ENCODE measurements around the gene OSGIN1. TPM values are rescaled to one million over a fixed set of nuclear protein-coding genes. Genes with fewer than 3 reads are reported as not detected.

Gene OSGIN1
- total and polyA plus RNA-seq, 2 donors (not counting 1 experiment from before 2014, with no cell fraction given): 0.85 to 1.8 TPM

GRCh38 chr16:84001726-84002125 lies 48.7 kb downstream of the OSGIN1 start:
- no peak for TF ChIP-seq CTCF (IDR thresholded peaks at IDR 0.05)
- TF ChIP-seq EZH2 (IDR thresholded peaks at IDR 0.05; ENCODE audit: borderline replicate concordance, insufficient read depth, low read depth, low read length, poor library complexity, severe bottlenecking): no peak
- no peaks in the 10 kb centered on the region for H3K9me3 Mint-ChIP-seq (ENCODE audit: insufficient read depth)
- Histone ChIP-seq H3K36me3 (replicated peaks in 1 of 2; ENCODE audit: control extremely low read depth in 1 of 2, control insufficient read depth in 1 of 2, extremely low read depth in 1 of 2, insufficient read depth in 2 of 2, low read length in 1 of 2) (no peaks in the 10 kb centered on the region), H2AFZ (ENCODE audit: insufficient read depth, low read depth, low read length, poor library complexity, severe bottlenecking) (no peak overlapping the region), H3K9ac (ENCODE audit: low read length) (no peak overlapping the region), H3K4me3 (ENCODE audit: control extremely low read depth in 1 of 5, extremely low read depth in 1 of 5, insufficient read depth in 1 of 5, low read depth in 2 of 5, low read length in 4 of 5) (no peak overlapping the region), H4K20me1 (ENCODE audit: control insufficient read depth, insufficient read depth, low read length, poor library complexity, severe bottlenecking) (no peaks in the 10 kb centered on the region), H3K79me2 (ENCODE audit: control insufficient read depth, insufficient read depth, low read length) (no peaks in the 10 kb centered on the region), H3K4me2 (replicated peaks; ENCODE audit: low read depth, low read length, poor library complexity, severe bottlenecking) (no peak overlapping the region), H3K9me3 (ENCODE audit: control extremely low read depth in 1 of 3, control insufficient read depth in 2 of 3, insufficient read depth in 1 of 3, low read length in 2 of 3) (no peaks in the 10 kb centered on the region), H3K4me1 (ENCODE audit: control insufficient read depth in 2 of 2, insufficient read depth in 2 of 2, low read length in 2 of 2) (no peaks in the 10 kb centered on the region), H3K27ac (ENCODE audit: low read length in 2 of 2) (no peak overlapping the region), H3K27me3 (replicated peaks in 1 of 4; ENCODE audit: control extremely low read depth in 1 of 4, control insufficient read depth in 3 of 4, insufficient read depth in 4 of 4, low read length in 3 of 4) (peaks cover 0 to 2% (median 0%) of the 10 kb centered on the region in 4 experiments)
- intact Hi-C loops (cut with micrococcal nuclease): no loop called here
- CTCF ChIA-PET: no interaction called here
- ATAC-seq (ENCODE audit: low read depth): no peak
- POLR2A ChIA-PET: no interaction called here
- H3K4me1 Mint-ChIP-seq: no peaks in the 10 kb centered on the region
- 98% methylated on average over 7 of the region's 7 CpGs for WGBS (ENCODE audit: insufficient coverage)
- H3K27me3 Mint-ChIP-seq: peaks cover 13% of the 10 kb centered on the region
- H3K27ac Mint-ChIP-seq: no peak overlapping the region
- no peak overlapping the region for H3K4me3 Mint-ChIP-seq
- DNase-seq: no peak

- intact Hi-C loops (cut with micrococcal nuclease): no loop called here
- Histone ChIP-seq H3K9me3 (ENCODE audit: control extremely low read depth in 1 of 3, control insufficient read depth in 2 of 3, insufficient read depth in 1 of 3, low read length in 2 of 3) (no peaks in the 10 kb centered on the region), H3K27me3 (replicated peaks in 1 of 4; ENCODE audit: control extremely low read depth in 1 of 4, control insufficient read depth in 3 of 4, insufficient read depth in 4 of 4, low read length in 3 of 4) (no peaks in the 10 kb centered on the region), H2AFZ (ENCODE audit: insufficient read depth, low read depth, low read length, poor library complexity, severe bottlenecking) (no peak overlapping the region), H3K36me3 (replicated peaks in 1 of 2; ENCODE audit: control extremely low read depth in 1 of 2, control insufficient read depth in 1 of 2, extremely low read depth in 1 of 2, insufficient read depth in 2 of 2, low read length in 1 of 2) (no peaks in the 10 kb centered on the region), H3K9ac (ENCODE audit: low read length) (no peak overlapping the region), H3K4me2 (replicated peaks; ENCODE audit: low read depth, low read length, poor library complexity, severe bottlenecking) (no peak overlapping the region), H3K4me1 (ENCODE audit: control insufficient read depth in 2 of 2, insufficient read depth in 2 of 2, low read length in 2 of 2) (no peaks in the 10 kb centered on the region), H4K20me1 (ENCODE audit: control insufficient read depth, insufficient read depth, low read length, poor library complexity, severe bottlenecking) (no peaks in the 10 kb centered on the region), H3K27ac (ENCODE audit: low read length in 2 of 2) (no peak overlapping the region), H3K79me2 (ENCODE audit: control insufficient read depth, insufficient read depth, low read length) (no peaks in the 10 kb centered on the region), H3K4me3 (ENCODE audit: control extremely low read depth in 1 of 5, extremely low read depth in 1 of 5, insufficient read depth in 1 of 5, low read depth in 2 of 5, low read length in 4 of 5) (no peak overlapping the region)
- H3K9me3 Mint-ChIP-seq (ENCODE audit: insufficient read depth): no peaks in the 10 kb centered on the region
- H3K27ac Mint-ChIP-seq: no peak overlapping the region
- ATAC-seq (ENCODE audit: low read depth) (no peak), DNase-seq (no peak)
- POLR2A ChIA-PET: no interaction called here
- WGBS (ENCODE audit: insufficient coverage): 73% methylated on average over 12 of the region's 12 CpGs
- TF ChIP-seq CTCF (IDR thresholded peaks at IDR 0.05): no peak
- TF ChIP-seq EZH2 (IDR thresholded peaks at IDR 0.05; ENCODE audit: borderline replicate concordance, insufficient read depth, low read depth, low read length, poor library complexity, severe bottlenecking): no peak
- CTCF ChIA-PET: no interaction called here
- no peaks in the 10 kb centered on the region for H3K4me1 Mint-ChIP-seq
- peaks cover 13% of the 10 kb centered on the region for H3K27me3 Mint-ChIP-seq
- H3K4me3 Mint-ChIP-seq: no peak overlapping the region
Observed at GRCh38 chr16:84003038-84003437, 50.0 kb downstream of the OSGIN1 start.

All from B cell (primary cell).